GM19452 (cell line): ENCODE results near the gene ANKDD1A.

Experiments
- ATAC-seq: cut with Tn5 transposase; IDR thresholded peaks from one replicate; pipeline ENCODE4 v1.9.1; 2021; ENCODE audit not compliant: unreplicated experiment

The ANKDD1A gene

DNA sequence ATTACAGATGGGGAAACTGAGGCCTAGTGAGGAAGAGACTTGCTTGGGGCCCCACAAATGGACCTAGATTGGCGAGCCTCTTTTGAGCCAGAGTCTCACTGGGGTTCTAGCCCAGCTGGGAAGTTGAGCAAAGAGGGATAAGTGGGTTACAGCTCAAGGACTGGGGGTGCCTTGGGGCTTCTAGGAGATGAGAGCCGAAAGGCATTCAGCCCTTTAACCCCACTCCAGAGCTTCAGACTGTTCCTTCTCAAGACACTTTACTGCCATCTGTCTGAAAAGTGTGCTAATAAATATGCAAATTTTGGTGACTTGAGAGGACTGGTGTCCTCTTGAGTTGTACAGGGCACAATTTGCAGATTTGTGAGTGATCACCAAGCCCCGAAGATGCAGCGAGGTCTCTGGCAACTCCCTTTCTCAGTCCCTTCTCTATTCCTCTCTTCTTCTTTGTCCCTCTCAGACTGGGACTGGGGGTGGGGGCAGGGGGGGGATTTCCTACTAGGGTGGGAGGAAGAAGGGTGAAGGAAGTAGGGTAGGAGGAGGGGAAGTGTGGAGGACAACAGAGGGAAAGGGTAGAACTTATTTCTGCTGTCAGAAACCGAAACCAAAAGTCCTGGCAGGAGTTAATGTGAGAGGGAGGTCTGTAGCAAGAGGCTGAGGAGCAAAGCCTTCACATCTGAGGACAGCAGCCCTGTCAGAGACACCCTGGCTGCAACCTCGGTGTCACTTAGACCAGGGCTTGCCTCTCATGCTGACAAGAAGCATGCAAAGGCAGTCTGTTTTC is 16.2 kb upstream of the ANKDD1A start:
- no peak for ATAC-seq

DNA sequence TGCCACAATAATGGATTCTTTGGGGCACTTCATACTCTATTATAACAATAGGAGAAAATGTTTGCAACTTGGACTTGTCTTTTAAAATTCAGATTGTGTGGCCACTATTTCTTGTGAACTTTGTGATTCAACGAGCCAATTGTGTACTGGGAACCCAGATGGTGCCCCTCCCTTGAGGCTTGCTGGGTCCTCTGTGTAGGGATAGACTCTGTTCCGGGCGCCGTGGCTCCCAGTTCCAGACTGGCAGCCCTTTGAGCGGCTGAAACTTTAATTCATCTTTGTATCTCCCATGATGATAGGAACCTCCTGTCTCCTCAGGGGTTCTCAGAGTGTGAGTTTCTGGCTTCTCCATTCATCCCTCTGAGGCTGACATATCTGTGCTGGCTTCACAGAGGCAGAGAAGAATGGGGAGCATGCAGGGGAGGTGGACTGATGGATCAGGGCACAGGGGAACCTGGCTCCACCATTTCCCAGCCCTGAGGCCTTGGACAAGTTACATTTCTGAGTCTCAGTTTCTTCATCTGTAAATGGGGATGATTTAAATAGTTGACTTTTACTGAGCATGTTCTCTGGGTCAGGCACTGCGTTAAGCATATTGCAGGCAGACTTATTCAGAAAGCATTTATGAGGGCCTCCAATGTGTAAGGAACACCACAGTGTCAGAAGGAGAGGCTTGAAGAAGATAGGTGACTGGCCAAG is 15.2 kb upstream of the ANKDD1A start:
- ATAC-seq = no peak

DNA sequence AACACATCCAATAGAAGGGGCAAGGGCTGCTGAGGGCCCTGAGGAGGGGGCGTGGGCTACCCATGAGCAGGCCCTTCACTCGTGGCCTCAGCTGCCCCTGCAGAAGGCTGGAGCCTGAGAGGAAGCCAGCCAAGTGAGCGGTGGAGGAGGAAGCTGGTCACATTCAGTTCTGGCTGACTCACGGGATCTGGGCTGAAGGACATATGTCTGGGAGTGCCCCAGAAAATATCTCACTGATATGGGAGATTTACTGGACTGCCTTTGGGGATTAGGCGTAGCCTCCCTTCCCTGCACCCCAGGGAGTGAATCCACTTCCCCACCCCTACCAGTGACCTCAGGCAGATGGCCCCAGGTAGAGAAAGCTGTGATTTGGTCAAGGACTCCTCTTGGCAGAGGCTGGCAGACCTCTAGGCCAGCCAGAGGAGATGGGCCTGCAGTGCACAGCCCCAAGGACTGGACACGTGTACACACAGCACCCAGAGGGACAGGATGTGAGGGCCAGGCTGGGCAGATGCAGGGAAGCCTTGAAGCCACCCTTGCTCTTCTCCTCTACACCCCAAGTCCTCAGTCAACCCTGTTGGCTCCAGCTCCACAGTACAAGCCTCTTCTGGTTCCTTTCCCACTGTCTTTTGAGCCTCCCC is 14.2 kb upstream of the ANKDD1A start:
- ATAC-seq = no peak

DNA sequence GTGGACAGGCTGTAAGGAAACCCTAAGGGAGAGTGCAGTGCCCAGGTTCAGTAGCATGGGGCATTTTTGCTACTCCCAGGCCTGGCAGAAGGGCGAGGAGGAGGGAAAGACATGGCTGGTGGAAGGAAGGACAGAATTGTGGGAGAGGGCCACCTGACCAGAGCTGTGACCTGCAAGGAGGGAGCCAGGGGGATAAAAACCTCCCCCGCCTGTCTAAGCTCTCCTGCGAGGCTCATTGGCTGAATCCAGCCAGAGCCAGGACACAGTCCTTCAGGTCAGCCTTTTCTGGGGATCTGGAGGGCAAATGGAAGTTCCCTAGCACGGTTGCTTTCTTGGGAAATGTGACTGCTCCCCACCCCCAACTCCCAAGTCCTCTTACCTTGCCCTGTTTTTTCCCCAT is 13.3 kb upstream of the ANKDD1A start:
- no peak for ATAC-seq

DNA sequence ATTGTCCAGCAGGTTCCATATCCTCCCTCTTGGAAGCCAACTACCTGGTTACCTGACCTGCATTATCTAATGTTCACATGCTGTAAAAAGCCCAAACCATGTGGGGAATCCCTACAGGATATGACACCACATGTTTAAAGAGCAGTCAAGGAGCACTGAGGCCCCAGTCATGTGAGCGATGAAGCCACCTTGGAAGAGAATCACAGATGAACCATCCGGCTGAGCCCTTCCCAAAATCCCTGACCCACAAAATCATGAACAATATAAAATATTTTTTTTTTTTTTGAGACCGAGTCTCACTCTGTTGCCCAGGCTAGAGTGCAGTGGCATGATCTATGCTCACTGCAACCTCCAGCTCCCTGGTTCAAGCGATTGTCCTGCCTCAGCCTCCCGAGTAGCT is 10.6 kb upstream of the ANKDD1A start:
- no peak for ATAC-seq

DNA sequence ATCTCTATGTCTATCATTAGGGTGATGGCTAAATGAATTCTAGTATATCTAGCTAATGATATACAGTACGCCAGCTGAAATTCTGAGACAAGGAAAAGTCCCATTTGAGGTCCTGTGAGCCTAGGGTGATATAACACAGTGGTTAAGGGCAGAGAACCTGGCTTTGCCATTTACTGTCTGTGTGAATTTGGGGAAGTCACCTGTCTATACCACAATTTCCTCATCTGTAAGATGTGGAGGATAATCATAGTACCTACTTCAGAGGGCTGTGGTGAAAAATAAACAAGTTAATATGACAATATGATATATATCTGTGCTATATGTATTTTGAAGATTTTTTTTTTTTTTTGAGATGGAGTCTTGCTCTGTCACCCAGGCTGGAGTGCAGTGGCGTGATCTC is 9.8 kb upstream of the ANKDD1A start:
- no peak for ATAC-seq

DNA sequence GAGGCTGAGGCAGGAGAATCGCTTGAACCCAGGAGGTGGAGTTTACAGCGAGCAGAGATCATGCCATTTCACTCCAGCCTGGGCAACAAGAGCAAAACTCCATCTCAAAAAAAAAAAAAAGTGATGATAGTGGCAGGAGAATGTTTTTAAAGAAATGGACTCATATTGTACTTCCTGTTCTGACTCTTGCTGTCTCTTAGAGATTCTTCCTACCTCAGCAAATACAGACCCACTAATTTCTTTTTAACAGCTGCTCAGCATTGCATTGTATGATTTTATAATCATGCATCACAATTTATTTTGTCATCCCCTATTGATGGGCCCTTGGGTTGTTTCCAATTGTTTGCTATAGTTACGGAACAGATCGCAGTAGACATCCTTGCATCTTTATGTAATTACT is 8.8 kb upstream of the ANKDD1A start:
- ATAC-seq = no peak

DNA sequence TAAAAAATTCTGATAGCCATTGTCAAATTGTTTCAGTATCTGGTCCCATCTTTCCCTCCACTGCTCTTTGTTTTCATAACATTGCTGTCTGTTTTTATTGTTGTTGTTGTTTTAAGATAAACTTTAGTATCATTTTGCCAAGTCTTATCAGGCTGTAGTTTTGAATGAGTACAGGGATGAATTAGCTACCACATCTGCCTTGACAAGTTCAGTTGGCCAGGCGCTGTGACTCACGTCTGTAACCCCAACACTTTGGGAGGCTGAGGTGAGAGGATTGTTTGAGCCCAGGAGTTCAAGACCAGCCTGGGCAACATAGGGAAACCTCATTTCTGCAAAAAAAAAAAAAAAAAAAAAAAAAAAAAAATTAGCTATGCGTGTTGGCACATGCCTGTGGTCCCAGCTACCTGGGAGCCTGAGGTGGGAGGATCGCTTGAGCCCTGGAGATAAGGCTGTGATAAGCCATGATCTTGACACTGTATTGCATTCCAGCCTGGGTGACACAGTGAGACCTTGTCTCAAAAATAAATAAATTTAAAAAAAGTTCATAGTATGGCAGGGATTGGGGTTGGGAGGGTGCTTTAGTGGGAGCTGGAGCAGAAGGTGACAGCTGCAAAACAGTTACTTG is 8.3 kb upstream of the ANKDD1A start:
- ATAC-seq = no peak

DNA sequence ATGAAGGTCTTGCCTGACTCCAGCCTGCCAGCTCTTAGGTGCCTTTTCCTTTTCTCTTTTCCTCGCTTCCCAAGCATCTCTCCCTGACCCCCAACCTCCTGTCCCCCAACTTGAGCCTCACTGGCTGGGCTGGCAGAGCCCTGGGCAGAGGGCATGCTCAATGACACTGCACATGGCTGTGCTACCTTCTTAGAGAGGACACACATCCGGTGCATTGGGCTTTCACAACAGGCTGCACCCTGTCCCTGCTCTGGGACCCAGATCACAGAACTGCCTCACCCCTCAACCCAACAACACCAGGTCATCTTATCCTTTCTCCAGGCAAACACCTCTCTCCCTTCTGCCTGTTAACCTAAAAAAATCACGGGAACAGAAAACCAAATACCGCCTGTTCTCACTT is 7.5 kb upstream of the ANKDD1A start:
- no peak for ATAC-seq

DNA sequence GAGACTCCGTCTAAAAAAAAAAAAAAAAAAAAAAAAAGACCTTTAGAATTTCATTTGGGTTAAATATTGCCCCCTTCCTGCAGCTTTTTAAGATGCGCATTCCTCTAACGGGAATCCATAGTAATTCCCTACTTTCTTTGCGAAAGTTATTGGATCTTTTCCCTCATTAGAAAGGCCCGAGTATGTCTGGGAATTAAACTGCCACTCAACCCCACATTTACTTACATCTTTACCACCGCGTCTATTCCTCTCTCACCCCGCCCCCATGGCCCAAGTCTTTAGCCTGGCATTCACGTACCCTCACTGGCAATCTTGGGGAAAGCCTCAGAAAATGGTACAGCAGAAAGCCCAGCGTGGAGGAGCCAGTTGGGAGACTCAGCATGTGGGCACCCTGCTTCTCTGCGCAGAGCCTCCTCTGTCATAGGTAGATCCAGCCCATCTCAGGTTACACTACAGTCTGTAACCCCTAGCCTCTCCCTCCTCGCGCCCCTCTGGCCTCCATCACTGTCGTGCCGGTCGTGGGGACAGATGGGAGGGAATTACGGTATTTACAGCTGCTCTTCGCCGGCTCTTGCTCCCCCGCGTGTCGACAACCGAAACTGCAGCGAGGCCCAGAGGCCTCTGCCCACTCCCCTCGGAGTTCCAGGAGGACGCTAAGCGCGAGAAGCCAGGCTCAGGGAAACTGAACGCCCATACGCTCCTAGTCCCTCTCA is 6.4 kb upstream of the ANKDD1A start:
- no peak for ATAC-seq

DNA sequence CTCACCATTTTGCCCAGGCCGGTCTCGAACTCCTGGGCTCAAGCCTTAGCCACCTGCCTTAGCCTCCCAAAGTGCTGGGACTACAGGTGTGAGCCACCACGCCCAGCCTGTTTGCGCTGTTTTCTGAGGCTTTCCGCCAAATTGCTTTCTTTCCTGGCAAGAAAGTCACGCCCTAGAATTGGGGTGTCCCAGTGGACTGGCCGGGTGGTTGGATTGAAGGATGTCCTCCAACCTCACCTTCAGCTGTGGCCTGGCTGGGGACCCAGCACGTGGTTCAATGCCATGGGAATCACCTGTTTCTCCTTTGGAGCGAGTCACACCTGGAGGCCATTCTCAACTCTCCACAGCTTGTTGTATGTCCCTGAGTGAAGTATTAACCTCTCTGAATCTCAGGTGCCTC is 5.8 kb upstream of the ANKDD1A start:
- ATAC-seq = no peak

DNA sequence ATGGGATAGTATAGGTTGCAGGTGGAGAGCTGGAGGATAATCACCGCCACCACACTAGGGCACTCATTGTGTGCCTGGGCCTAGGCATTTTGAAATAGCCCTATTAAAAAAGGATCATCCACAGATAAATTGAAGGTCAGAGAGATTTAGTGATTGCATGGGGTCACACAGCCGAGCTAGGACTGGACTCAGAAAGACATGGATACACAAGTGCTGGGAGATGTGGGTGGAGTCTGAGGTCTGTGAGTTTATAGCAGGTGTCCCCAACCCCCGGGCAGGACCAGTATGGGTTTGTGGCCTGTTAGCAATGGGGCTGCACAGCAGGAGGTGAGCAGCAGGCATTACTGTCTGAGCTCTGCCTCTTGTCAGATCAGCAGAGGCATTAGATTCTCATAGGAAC is 5.3 kb upstream of the ANKDD1A start:
- no peak for ATAC-seq

DNA sequence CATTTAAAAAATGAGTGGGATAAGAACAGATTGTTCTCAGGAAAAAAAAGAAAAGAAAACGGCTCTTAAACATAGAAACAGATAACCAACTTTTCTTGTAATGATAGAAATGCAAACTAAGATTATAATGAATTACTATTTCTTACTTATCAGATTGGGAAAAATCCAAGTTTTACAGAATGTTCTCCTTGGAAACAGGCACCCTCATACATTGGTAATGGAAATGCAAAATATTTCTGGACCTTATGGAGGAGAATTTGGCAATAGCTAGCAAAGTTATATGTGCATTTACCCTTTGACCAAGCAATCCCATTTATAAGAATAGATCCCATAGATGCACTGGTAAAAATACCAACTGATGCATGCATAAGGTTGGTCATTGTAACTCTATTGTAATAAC is 3.7 kb upstream of the ANKDD1A start:
- ATAC-seq = no peak

DNA sequence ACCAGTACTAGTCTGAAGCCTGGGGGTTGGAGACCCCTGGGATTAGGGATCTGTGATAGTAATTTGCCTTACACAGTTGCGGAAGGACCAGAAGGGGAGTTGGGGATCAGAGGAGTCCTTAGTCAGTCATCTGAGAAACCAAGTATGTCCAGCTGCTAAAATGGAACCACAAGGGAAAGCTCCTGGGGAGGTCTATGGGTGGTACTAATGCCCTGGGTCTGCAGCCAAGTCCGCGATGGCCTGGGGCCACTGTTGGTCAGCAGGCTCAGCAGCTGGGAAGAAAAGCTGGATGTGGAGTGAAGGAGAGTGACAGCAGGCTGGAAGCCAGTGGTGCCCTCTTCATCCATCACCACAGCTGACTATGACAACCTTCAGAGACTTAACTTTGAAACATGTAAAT is 2.2 kb upstream of the ANKDD1A start:
- ATAC-seq = no peak

DNA sequence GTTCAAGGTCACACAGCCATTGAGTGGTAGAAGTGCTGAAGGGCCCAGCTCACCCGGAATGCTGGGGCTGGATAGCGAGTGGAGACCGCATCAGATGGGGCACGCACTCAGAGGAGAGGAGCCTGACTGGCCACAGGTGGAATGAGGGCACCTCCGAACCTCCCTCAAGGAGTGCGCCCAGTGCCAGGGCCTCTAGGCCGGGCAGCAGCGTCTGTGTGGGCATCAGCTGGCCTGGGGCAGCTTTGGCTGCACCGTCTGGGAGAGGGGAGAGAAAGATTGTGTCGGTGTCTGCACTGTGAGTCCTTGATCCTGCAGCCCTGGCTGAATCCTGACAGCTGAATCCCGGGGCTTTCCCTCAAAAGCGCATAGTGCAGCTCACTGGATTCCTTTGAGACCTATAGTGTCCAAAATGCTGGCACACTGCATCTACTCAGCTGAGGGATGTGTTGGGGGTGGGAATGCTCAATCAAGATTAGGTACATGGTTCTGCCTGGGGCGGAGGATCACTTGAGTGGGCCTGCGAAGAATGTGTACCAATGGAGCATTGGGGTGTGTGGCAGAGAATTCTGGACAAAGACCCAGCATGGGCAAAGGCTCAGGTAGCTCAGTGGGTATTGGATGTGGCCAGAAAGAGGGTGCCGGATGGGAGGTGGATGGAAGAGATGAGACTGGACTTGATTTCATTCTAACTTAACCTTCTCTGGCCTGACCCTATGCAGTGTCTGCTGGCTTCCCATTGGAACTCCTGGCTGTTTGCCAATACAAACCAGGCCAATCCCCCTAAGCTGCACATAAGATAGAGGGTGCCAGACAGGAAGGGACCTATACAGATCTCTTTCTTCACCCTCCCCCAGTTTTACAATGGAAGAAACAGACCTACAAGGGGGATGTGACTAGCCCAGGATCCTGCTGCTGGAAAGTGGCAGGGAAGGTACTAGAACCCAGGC is 950 bp downstream of the ANKDD1A start:
- no peak for ATAC-seq

DNA sequence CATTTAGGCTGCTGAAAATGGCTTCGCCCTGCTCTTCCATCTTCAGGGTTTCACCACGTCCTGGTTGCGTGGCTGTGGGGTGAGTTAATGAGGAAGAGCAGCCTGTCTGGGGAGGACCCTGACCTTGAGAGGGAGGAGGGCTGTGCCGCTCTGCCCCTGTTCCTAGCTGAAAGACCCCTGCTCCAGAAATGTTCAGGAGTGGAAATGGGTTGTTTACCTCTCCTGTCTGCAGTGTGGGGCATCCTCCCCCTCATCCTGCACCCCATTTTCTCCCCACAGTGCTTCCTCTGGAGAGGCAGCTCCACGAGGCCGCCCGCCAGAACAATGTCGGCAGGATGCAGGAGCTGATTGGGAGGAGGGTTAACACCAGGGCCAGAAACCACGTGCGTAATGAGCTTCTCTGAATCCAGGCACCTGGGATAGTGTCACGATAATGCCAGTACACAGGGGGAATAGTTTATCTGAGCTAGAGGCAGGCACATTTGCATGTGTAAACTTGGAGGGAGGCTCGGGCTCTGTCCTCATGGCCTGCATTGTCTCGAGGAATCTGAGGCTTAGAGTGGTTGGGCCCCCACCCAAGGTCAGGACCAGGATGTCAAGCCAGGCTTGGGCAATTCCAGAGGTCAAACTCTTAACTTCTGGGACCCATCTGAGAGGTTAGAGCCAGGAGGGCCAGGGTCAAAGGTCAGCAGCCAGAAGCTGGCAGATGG is 4.0 kb downstream of the ANKDD1A start:
- ATAC-seq = no peak

DNA sequence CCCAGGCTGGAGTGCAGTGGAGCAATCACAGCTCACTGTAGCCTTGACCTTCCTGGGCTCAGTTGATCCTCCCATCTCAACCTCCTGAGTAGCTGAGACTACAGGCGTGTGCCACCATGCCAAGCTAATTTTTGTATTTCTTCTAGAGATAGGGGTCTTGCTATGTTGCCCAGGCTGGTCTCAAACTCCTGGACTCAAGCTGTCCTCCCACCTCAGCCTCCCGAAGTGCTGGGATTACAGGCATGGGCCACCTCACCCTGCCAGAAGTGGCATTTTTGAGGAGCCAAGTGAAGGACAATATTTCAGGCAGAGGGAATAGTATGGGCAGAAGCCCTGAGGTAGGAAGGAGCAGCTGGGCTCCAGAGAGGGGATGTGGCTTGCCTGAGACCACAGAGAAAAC is 4.7 kb downstream of the ANKDD1A start:
- ATAC-seq = no peak

DNA sequence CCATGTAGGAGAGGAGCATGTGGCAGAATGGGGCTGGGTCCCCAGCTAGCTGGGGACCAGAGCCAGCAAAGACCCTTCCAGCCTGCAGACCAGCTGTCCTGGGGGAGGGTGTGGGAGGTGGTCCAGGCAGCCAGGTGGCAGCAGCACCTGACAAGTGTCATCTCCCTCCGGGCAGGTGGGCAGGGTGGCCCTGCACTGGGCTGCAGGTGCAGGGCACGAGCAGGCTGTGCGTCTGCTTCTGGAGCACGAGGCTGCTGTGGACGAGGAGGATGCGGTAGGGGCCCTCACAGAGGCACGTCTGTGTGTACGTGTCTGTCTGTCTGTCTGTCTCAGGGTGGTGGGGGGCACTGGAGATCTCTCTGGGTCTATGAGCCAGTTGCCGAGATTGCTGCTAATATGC is 5.5 kb downstream of the ANKDD1A start:
- no peak for ATAC-seq

DNA sequence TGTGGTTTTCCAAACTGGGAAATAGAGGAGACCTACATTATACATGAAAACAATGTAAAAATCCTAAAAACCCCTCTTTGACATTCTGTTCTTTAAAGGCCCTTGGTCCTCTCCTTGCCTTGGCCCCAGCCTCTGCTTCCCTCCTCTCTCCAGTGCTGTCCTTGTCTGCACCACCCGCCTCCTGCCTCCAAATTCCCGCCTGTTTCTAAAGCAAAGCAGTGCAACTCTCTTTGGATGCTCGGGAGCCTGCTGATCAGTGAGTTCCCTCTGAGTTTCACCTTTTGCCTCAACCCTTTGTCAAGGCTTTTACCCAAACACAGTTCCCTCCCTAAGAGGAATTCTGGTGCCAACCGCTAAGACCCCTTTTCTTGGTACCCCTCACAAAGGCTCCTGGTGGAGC is 8.0 kb downstream of the ANKDD1A start:
- no peak for ATAC-seq
